Activated effector memory CD4-positive, alpha-beta T cell treated with Interleukin-2 at 50 U/mL for 16 hours (primary cell): ENCODE measurements around the gene HMGB4.

ENCODE experiments used
- DNase-seq: peaks from one replicate; pipeline ENCODE4 v3.0.0-alpha.2; 2020

HMGB4 gene

DNA sequence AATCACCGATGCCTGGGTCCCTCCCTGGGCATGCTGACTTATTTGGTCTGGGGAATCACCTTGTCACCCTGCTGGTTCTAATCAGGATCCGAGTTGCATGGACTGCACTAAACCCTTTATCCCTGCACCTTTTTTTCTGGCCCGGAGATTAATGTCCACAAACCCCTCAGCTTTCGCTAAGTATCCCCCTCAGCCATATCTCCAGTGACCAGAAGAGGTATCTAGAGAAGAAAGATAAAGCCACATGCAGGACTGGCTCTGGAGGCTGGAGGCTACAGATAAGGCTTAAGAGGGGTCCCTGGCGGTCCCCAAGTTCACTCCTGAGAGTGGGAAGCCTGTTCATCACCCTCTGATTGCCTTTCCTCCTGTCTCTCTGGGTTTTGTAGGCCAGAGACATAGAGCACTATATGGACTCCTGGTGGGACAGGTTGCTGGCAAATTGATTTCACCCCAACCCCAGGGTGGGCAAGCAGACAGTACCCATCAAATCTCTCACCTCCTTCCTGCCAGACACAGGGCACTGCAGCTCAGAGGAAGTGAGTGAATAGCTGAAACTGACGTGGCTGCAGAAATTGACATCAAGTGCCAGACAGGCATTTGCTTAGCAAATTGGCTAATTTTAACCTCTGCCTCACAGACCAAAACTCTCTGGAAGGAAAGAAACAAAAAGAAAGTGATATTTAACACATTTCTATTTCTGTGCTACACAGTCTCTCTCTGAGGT is 38.8 kb downstream of the HMGB4 start:
- DNase-seq: no peak

DNA sequence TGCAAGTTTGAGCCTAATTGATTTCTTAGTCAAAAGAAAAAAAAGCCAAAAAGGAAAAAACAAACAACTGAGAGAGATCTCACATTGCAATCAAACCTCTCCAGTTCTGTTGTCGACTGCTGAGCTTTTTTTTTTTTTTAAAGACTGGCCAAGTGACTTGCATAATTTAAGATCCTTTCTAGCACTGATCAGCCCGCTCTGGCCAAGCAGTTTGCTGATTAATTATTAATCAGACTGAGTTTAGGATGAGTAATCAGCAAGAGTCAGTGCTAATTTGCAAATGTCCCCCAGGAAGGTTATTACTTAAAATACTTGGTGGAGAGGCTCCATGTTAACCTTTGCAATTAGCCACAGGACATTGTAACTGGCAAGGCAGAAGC is 39.3 kb downstream of the HMGB4 start:
- DNase-seq: no peak

DNA sequence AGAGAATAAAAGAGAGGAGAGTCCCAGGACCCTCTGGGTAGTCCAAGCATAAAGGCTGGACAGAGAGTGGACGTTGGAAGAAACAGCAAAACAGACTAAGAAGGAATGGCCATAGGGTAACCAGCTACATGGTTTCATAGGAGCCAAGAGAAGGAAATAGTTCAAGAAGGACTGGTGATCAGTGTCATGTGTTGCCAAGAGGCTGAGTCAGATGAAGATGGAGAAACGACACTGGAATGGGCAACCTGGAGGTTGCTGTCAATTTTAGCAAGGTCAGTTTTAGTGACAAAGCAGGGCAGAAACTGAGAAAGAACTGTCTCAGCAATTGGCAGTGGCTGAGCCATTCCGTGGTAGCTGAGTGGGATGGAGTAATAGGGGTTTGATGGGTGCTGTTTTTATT is 41.4 kb downstream of the HMGB4 start:
- DNase-seq: no peak

DNA sequence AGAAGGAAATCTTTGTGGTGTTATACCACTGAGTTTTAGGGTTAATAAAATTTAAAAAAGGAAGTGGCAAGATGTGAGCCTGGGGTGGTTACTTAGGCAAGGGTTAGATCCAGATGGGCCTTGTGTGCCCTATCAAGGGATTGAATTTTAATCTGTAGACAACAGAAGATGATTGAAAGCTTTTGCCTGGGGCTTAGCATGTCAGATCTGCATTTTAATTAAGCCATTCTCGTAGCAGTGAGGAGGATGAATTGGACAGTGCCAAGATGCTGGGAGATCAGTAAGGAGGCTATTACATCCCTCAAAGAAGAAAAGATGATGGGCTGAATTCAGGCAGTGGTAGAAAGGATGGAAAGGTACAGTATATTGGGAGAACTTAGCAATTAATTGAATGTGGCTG is 42.3 kb downstream of the HMGB4 start:
- no peak for DNase-seq

DNA sequence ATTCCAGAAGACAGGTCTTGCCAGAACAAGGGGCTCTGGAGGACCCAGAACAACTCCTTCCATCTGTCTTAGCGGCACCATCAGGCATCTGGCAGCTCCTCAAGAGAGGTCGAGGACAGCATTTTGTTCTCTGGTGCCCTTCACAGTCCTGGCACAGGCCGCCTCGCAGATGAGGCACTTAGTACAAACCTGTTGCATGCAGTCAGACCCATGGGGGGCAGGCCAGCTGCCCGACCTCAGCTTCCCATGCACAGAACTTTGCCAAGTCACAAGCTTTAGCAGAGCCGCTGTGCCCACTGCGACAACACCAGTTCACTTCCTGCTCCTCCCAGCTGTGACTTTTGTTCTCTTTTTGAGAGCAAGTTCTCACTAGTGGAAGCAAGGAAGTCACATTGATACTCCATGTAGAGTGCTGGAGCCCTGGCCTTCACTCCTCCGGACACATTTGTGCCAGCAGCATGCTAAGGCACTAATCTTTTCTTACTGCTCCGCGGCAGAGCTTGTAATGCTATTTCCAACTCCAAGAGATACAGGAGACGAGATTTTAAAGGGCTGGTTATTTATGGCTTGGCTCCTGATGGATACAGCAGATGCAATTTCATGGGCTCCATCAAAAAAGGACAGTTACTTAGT is 44.6 kb downstream of the HMGB4 start:
- DNase-seq: no peak
